ENCODE results near the gene GIPC2. TPM values are rescaled to one million over a fixed set of nuclear protein-coding genes. Genes with fewer than 3 reads are reported as not detected.
A peak's percentile ranks its signal among the peaks of the same experiment; 100 is the strongest.

GIPC2 gene
- total and polyA plus RNA-seq, 9 of the 15 experiments (the other 6 are each of a cell fraction or from before 2014, with no cell fraction given): 0.01 to 0.05 (median 0.04) TPM; not detected in 3

GRCh38 chr1:78004719-78005447 is 40.9 kb upstream of the GIPC2 start, which contains the start of gene DNAJB4 (continued):
- no peak for TF ChIP-seq ZNF174 (CRISPR knock-in tag; IDR thresholded peaks at IDR 0.05)
- TF ChIP-seq ATF6 (CRISPR knock-in tag; IDR thresholded peaks at IDR 0.05): no peak
- TF ChIP-seq SNRNP70 (optimal IDR thresholded peaks at IDR 0.05; ENCODE audit: low read depth, low read length): no peak
- TF ChIP-seq ELF1 (tag; IDR thresholded peaks at IDR 0.05): 0 out of 2 replicates have a peak, but pooled peaks have one; percentile 12
- no peak for TF ChIP-seq GATAD2A (IDR thresholded peaks at IDR 0.05)
- TF ChIP-seq ZNF639 (CRISPR knock-in tag; conservative IDR thresholded peaks at IDR 0.05 in 1 of 2, IDR thresholded peaks at IDR 0.05 in 1 of 2): peak in 1 of 2 experiments; percentile 34; a peak in 1 of 4 replicates
- TF ChIP-seq ZNF707 (CRISPR knock-in tag; conservative IDR thresholded peaks at IDR 0.05): no peak
- no peak for TF ChIP-seq ILK (tag; IDR thresholded peaks at IDR 0.05; ENCODE audit: borderline replicate concordance, low read depth)
- TF ChIP-seq ZFP91 (CRISPR knock-in tag; IDR thresholded peaks at IDR 0.05): no peak
- TF ChIP-seq ELK1 (CRISPR knock-in tag; IDR thresholded peaks at IDR 0.05): no peak
- TF ChIP-seq ZNF584 (CRISPR knock-in tag; IDR thresholded peaks at IDR 0.05; ENCODE audit: low read depth): peak; percentile 48; the same call in 1 of the 2 replicates
- no peak for TF ChIP-seq HCFC1 (IDR thresholded peaks at IDR 0.05; ENCODE audit: low read depth, low read length)
- no peak for TF ChIP-seq GMEB1 (CRISPR knock-in tag; IDR thresholded peaks at IDR 0.05)
- TF ChIP-seq POLR2G (IDR thresholded peaks at IDR 0.05; ENCODE audit: low read depth, low read length): no peak
- no peak for TF ChIP-seq RAD21 (CRISPR knock-in tag; conservative IDR thresholded peaks at IDR 0.05 in 1 of 2, IDR thresholded peaks at IDR 0.05 in 1 of 2)
- no peak for TF ChIP-seq MEF2D (tag; conservative IDR thresholded peaks at IDR 0.05; ENCODE audit: low read depth)
- TF ChIP-seq ZNF316 (IDR thresholded peaks at IDR 0.05): no peak
- TF ChIP-seq MYBL2 (IDR thresholded peaks at IDR 0.05; ENCODE audit: low read depth): peak; percentile 77
- no peak for TF ChIP-seq MYBL2 (CRISPR knock-in tag; IDR thresholded peaks at IDR 0.05; ENCODE audit: borderline replicate concordance)

All from K562 (cell line).